GM08714 (cell line): Measurements from ENCODE around the gene ZNF467.

ENCODE experiments used
- H3K4me3 ChIP-seq: fragments of 200-500 bp; sonication (Bioruptor generic); 2 replicates; pipeline ENCODE4 v1.5.1; 2014; ENCODE audit warnings: mild to moderate bottlenecking, low read length, inconsistent platforms
- ZNF274 ChIP-seq: IDR thresholded peaks from 2 replicates; pipeline ENCODE4 v1.6.1; 2012; ENCODE audit warnings: mild to moderate bottlenecking, low read depth, low read length

The ZNF467 gene

DNA sequence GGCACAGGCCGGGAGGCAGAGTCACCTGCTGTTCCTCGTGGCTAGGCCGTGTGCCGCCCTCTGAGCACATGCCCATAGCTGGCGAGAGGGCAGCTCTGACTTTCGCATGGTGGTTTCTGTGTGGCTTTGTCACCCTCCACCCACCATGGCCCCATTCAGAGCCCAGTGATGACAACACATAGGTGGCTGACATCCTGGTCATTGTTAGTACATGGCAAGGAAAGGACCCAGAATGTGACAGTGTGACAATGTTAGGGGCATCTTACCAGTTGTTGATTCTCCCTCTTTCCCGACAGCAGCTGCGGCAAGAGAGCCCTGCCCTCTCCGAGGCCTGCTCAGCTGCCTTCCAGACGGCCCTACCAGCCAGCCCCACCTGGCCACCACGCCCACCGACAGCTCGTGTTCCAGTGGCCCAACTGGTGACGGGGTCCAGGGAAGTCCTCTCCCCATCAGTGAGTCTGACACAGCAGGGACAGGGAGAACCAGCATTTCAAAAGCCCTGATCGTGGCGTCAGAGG, 52.2 kb downstream of the ZNF467 start:
- no peak for TF ChIP-seq ZNF274

DNA sequence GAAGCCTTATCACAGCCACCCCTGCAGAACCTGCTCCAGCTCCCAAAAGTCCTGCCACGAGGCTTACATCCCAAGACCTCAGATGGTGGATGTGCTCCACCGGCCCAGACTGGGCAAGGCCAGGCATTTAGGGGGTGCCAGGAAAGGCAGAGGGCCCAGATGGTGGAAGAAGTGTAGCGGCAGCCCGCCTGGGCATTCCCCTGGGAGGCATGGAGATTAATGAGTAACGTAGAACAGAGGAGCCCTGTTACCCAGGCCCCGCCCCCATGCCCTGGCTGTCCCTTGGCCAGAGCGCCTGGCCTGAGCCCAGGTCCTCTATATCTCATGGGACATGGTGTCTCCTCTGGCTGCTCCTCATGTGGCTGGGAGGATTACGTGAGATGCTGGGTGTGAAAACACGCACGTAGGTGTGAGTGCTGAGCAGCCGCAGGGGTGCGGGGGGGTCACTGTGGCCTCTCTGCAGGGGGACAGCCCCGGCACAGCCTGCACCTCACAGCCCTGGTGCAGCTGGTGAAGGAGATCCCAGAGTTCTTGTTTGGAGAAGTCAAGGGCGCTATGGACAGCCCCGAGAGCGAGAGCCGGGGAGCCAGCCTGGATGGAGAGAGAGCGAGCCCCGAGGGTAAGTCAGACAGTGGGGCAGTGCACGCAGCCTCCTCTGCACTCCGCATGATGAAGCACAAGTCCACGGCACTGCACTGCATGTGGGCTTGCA, 52.9 kb downstream of the ZNF467 start:
- no peak overlapping the region for H3K4me3 ChIP-seq
- TF ChIP-seq ZNF274, result no peak

More for the DNA sequence above, 52.2 kb downstream of the ZNF467 start:
- no peak overlapping the region for H3K4me3 ChIP-seq

DNA sequence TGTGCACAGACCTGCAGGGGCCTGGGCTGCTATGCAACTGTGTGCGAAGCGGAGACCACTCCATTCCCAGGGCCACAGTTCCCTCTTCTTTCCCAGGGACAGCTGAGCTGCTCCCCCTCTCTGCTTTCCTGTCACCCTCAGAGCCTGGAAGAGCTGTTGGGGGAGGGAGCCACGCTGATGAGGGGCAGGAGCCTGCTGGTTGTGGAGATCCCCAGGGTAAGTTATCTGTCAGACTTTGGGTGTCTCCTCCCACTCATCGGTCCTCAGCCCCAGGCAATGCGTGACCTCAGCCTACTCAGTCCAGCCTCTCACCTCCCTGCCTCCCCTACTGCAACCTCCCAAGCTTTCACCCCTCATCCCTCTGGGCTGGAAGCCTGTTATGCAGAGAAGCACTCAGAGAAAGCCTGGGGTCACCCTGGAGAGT, 53.5 kb downstream of the ZNF467 start:
- H3K4me3 ChIP-seq, result no peak overlapping the region
- no peak for TF ChIP-seq ZNF274

DNA sequence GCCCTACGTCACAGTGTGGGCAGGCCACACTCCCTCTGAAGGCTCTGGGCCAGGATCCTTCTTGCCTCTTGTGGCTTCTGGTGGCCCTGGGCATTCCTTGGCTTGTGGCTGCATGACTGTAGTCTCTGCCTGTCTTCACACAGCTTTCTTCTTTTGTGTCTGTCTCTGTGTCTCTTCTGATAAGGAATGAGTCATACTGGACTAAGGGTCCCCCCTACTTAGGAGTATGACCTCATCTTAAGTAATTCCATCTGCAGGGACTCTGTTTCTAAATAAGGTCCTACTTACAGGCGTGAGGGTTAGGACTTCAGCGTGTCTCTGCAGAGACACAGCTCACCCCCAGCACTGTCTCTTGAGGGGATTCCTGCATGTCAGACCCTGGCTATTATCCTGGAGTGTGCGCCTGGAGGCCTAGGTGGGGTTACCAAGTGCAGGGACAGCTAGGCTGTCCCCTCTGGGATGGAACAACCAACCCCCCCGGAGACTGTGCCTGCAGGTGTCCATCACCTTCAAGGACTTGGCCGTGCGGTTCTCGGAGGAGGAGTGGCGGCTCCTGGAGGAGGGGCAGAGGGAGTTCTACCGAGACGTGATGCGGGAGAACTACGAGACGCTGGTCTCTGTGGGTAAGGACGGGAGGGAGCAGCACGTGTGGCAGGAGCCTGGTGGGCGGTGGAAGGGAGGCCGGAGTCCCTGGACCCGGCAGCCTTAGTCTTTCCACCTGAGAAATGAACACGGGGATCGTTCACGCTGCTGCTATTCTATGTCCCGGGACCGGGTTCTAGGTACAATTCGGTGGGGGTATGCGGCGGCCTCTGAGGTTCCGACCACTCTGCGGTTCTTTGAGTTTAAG, 54.1 kb downstream of the ZNF467 start:
- H3K4me3 ChIP-seq, result no peak overlapping the region
- TF ChIP-seq ZNF274, result no peak

DNA sequence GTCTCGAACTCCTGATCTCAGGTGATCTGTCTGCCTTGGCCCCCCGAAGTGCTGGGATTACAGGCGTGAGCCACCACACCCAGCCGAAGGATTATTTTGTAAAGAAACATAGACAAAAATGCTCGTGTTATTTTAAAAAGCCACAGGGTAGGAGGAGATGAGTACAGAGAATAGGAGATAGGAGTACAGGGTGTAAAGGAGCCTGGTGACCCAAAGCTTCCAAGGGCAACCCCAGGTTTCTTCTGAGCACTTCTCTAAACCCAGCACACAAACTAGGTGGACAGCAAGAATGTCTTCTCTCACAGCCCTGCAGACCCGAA, 54.7 kb downstream of the ZNF467 start:
- no peak for TF ChIP-seq ZNF274

DNA sequence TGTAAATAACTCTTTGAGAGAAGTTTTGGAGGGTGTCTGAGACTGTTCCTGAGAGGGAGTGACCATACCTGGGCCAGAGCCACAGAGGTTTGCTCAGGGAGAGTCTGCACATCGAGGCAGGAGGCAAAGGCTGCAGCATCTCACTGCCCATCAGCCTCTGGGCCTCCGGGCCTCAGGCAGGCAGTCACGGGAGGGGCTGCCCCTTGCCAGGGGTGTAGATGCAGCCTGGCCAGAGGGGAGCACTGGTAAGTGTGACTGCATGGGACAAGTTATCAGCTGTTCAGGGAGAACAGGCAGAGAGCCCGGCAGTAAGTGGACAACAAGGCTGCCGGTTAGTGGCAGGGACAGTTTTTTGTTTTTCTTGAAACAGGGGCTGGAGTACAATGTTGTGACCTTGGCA, 55.9 kb downstream of the ZNF467 start:
- no peak for TF ChIP-seq ZNF274
- H3K4me3 ChIP-seq, result no peak overlapping the region

More for the DNA sequence above, 54.7 kb downstream of the ZNF467 start:
- H3K4me3 ChIP-seq, result no peak overlapping the region

DNA sequence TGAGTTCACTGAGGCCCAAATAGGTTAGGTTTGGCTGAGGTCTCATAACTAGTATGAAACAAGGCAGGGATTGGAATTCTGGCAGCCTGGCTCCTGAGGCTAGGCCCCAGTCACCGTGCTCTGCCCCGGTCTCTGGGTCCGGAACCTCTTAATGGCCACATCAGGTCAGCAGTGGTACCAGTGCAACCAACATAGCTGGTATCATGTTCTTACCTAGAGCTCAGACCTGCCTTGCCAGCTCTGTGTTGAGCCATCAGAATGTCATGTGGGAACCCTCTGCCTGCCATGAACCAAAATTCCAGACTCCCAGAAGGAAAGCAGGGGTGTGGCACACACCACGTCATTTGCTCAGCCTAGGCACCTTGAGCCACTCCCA, 56.5 kb downstream of the ZNF467 start:
- TF ChIP-seq ZNF274, result no peak
- no peak overlapping the region for H3K4me3 ChIP-seq

DNA sequence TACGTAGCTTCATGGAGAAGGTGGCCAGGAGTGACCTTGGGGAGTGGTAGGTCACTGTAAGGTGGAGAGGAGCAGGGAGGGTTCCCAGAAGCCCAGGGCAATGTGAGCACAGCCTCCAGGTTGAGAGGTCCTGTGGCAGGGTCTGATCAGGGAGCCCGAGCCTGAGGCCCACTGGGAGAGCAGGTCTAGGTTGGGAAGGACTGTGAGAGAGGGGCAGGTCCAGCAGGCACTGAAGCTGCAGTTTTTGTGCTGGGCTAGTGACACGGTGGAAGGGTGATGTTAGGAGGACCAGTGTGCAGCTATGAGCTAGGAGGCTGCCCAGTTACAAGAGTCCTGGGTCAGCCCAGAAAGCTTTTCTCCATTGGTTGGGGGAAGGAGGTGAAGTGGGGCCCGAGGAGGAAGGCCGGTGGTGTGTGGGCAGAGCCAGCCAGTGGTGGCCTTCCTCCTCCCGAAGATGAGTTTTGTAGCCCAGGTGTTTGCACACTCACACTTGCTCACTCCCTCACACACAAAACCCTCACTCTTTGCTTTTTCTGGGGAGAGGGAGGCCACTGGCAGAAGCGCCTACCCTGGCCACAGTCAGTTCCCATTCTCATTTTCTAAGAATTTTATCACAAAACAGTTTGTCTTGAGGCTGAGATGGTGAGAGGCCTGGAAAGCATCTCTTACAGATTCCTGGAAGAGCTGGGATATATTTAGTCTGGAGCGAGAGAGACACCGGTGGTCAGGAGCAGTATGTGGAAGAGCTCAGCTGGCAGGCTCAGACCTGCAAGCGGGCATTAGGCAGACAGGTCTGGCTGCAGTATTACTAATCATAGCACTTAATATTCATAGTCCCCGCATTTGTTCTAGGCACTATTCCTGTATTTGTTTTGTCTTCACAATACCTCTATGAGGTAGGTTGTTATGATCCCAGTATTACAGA, 57.1 kb downstream of the ZNF467 start:
- H3K4me3 ChIP-seq, result peak overlapping the region; percentile 79; the same call in 1 of the 2 replicates
- TF ChIP-seq ZNF274, result no peak

DNA sequence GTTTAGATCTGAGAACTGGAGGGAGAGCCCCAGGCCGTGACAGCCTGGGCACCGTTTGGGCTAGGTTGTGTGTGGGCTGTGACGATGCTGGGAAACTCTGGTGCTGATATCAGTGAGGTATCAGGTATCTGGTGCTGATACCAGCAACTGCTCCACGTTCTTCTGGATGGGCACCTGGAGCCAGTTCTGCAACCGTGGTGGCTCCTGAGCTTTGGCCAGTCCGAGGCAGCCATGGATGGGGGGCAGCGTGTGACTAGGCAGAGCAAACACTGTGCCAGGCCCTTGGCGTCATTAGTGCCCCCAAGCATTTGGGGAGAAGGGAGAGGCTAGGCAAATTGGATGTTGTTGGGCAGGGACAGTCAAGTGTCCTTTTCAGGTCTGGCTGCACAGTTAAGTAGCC, 57.9 kb downstream of the ZNF467 start:
- H3K4me3 ChIP-seq, result peak overlapping the region; percentile 79
- TF ChIP-seq ZNF274, result no peak

DNA sequence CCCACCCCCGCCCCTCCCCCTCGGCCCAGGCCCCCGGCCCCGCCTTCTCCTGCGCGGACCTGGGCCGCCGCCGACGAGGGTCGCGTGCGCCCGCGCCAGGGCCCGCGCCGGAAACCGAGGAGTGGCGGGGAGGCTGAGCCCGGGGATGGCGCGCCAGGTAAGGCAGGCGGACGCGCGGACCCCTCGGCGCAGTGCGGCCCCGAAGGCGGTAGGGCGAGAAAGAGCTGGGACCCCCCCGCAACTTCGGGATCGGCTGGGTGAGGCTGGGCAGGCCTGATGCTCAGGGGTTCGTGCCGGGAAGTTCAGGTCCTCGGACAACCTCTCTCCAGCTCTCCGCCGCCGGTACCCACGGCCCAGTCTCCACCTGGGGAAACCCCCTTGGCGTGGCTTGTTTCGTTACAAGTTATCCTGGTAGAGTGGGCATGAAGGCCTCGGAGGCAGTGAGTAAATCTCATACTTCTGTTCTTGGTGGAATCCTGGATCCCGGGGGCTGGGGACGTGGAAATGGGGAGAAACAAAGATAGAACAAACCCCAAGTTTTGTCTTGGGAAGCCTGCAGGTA, 58.4 kb downstream of the ZNF467 start:
- H3K4me3 ChIP-seq, result peak overlapping the region; percentile 79
- no peak for TF ChIP-seq ZNF274
